ENCODE results near the gene ACAD11. TPM values are rescaled to one million over a fixed set of nuclear protein-coding genes. Genes with fewer than 3 reads are reported as not detected.

The ACAD11 gene
- total RNA-seq, 1 donor from 2014 or later, result 10.7 TPM

- DNase-seq (ENCODE audit: low spot score in 2 of 2), result no peak
- H3K27ac ChIP-seq, result no peak overlapping the region
- no peaks in the 10 kb centered on the region for H3K27me3 ChIP-seq
- no peak for TF ChIP-seq CTCF (IDR thresholded peaks at IDR 0.05)
- H3K4me3 ChIP-seq, result no peak overlapping the region
- intact Hi-C loops (cut with DNase I), result no loop called here
- peaks cover 8 to 19% of the 10 kb centered on the region in 2 donors for H3K36me3 ChIP-seq
- no peaks in the 10 kb centered on the region for H3K9me3 ChIP-seq
- H3K4me1 ChIP-seq, result peaks cover 8 to 9% of the 10 kb centered on the region in 2 donors
Observed at GRCh38 chr3:132554437-132554836, 105.2 kb downstream of the ACAD11 start.

GRCh38 chr3:132553826-132554225, 105.8 kb downstream of the ACAD11 start:
- Histone ChIP-seq H3K27ac (no peak overlapping the region), H3K4me1 (peaks cover 8 to 9% of the 10 kb centered on the region in 2 donors), H3K27me3 (no peaks in the 10 kb centered on the region), H3K9me3 (no peaks in the 10 kb centered on the region), H3K36me3 (peaks cover 4 to 18% of the 10 kb centered on the region in 2 donors), H3K4me3 (no peak overlapping the region)
- intact Hi-C loops (cut with DNase I), result no loop called here
- no peak for TF ChIP-seq CTCF (IDR thresholded peaks at IDR 0.05)
- no peak for DNase-seq (ENCODE audit: low spot score in 2 of 2)

- TF ChIP-seq CTCF (IDR thresholded peaks at IDR 0.05), result no peak
- peak overlapping the region in 1 of 2 donors; percentile 4 for H3K4me3 ChIP-seq
- DNase-seq (ENCODE audit: low spot score in 2 of 2), result no peak
- H3K27me3 ChIP-seq, result no peaks in the 10 kb centered on the region
- intact Hi-C loops (cut with DNase I), result no loop called here
- H3K4me1 ChIP-seq, result peaks cover 8 to 9% of the 10 kb centered on the region in 2 donors
- H3K36me3 ChIP-seq, result no peaks in the 10 kb centered on the region
- H3K9me3 ChIP-seq, result no peaks in the 10 kb centered on the region
- H3K27ac ChIP-seq, result peak overlapping the region; percentile 48 to 59
Observed at GRCh38 chr3:132550579-132551305, 108.9 kb downstream of the ACAD11 start.

GRCh38 chr3:132549890-132550578, 109.6 kb downstream of the ACAD11 start:
- H3K27me3 ChIP-seq, result no peaks in the 10 kb centered on the region
- no peaks in the 10 kb centered on the region for H3K9me3 ChIP-seq
- no peak for DNase-seq (ENCODE audit: low spot score in 2 of 2)
- no peak for TF ChIP-seq CTCF (IDR thresholded peaks at IDR 0.05)
- intact Hi-C loops (cut with DNase I), result no loop called here
- peak overlapping the region; percentile 48 to 59 for H3K27ac ChIP-seq
- H3K4me1 ChIP-seq, result peaks cover 8 to 9% of the 10 kb centered on the region in 2 donors
- no peak overlapping the region for H3K4me3 ChIP-seq
- H3K36me3 ChIP-seq, result no peaks in the 10 kb centered on the region

GRCh38 chr3:132549169-132549568, 110.4 kb downstream of the ACAD11 start:
- no peaks in the 10 kb centered on the region for H3K36me3 ChIP-seq
- no peak for TF ChIP-seq CTCF (IDR thresholded peaks at IDR 0.05)
- H3K4me3 ChIP-seq, result no peak overlapping the region
- intact Hi-C loops (cut with DNase I), result no loop called here
- H3K4me1 ChIP-seq, result peaks cover 8 to 9% of the 10 kb centered on the region in 2 donors
- H3K27me3 ChIP-seq, result no peaks in the 10 kb centered on the region
- DNase-seq (ENCODE audit: low spot score in 2 of 2), result no peak
- no peak overlapping the region for H3K27ac ChIP-seq
- no peaks in the 10 kb centered on the region for H3K9me3 ChIP-seq

Measured in ascending aorta (tissue), 2 donors.